GM19438 (cell line): Measurements from ENCODE around the gene TRIM72.
"Not testable (repeated sequence)": the region's sequence is repeated elsewhere in the genome, so short reads cannot be mapped to it uniquely, and the experiment has no call there.

ENCODE experiments used
- ATAC-seq: cut with Tn5 transposase; IDR thresholded peaks from one replicate; pipeline ENCODE4 v1.9.1; 2021; ENCODE audit warnings: low read depth; ENCODE audit not compliant: unreplicated experiment

Gene TRIM72

DNA sequence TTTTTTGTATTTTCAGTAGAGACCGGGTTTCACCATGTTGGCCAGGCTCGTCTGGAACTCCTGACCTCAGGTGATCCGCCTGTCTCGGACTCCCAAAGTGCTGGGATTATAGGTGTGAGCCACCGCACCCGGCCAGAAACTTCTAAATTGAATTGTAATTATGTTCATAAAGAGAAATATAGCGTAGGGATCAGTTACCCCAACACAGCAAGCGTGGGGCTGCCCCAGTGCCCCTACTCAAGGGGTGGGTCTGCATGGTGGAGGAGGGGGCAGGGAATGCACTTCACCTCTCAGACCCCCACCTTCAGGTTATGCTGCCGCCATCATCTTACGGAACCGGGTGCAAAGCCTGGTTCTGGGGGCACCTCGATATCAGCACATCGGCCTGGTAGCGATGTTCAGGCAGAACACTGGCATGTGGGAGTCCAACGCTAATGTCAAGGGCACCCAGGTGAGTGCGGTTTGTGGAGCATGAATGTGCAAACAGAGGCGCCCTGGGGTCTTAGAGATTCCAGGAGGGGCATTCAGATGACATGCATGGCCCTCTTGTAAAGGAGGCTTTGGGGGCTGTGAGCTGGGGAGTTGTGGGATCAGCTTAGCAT lies 63.8 kb downstream of the TRIM72 start:
- no peak for ATAC-seq

DNA sequence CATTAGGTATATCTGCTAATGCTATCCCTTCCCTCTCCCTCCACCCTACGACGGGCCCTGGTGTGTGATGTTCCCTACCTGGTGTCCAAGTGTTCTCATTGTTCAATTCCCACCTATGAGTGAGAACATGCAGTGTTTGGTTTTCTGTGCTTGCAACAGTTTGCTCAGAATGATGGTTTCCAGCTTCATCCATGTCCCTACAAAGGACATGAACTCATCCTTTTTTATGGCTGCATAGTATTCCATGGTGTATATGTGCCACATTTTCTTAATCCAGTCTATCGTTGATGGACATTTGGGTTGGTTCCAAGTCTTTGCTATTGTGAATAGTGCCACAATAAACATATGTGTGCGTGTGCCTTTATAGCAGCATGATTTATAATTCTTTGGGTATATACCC lies 64.9 kb downstream of the TRIM72 start:
- ATAC-seq = not testable (repeated sequence)
